HepG2 (cell line): ENCODE data around the gene SYMPK. TPM values are rescaled to one million over a fixed set of nuclear protein-coding genes. Genes with fewer than 3 reads are reported as not detected.

Experiments
- AGO2 ChIP-seq: fragments of 200-400 bp; formaldehyde crosslinking; optimal IDR thresholded peaks from 2 replicates; pipeline ENCODE3; 2017; ENCODE audit warnings: mild to moderate bottlenecking, low read depth, low read length, moderate library complexity
- CREB3 ChIP-seq: sonication (generic); formaldehyde crosslinking; IDR thresholded peaks from 2 replicates; pipeline ENCODE4 v1.5.0; 2020; ENCODE audit warnings: missing genetic modification reagents
- GMEB2 ChIP-seq: IDR thresholded peaks from 2 replicates; pipeline ENCODE4 v1.6.1; 2016; ENCODE audit warnings: missing biosample characterization, missing genetic modification reagents, low read depth
- HINFP ChIP-seq: sonication (generic); formaldehyde crosslinking; IDR thresholded peaks from 2 replicates; pipeline ENCODE4 v1.4.0; 2020; ENCODE audit warnings: low read depth, mild to moderate bottlenecking, missing genetic modification reagents
- HMG20B ChIP-seq: conservative IDR thresholded peaks from 2 replicates; pipeline ENCODE4 v1.6.1; 2016; ENCODE audit warnings: missing genetic modification reagents, missing compliant biosample characterization
- HNRNPUL1 ChIP-seq: fragments of 200-400 bp; formaldehyde crosslinking; IDR thresholded peaks from 2 replicates; pipeline ENCODE4 v1.6.1; 2017; ENCODE audit warnings: low read depth, mild to moderate bottlenecking, low read length, moderate library complexity
- MAF1 ChIP-seq: sonication (generic); formaldehyde crosslinking; IDR thresholded peaks from 2 replicates; pipeline ENCODE4 v1.5.0; 2020; ENCODE audit warnings: missing genetic modification reagents, borderline replicate concordance
- MIER2 ChIP-seq: IDR thresholded peaks from 2 replicates; pipeline ENCODE4 v1.6.1; 2016; ENCODE audit warnings: missing biosample characterization, missing genetic modification reagents
- POGZ ChIP-seq: sonication (generic); formaldehyde crosslinking; IDR thresholded peaks from 2 replicates; pipeline ENCODE4 v1.4.0; 2020; ENCODE audit warnings: mild to moderate bottlenecking, missing genetic modification reagents
- SIN3B ChIP-seq: fragments of 150-350 bp; IDR thresholded peaks from 2 replicates; pipeline ENCODE4 v1.6.1; 2014; ENCODE audit warnings: low read length
- SKI ChIP-seq: fragments of 450-650 bp; IDR thresholded peaks from one replicate; pipeline ENCODE4 v1.6.1; 2018; ENCODE audit warnings: mild to moderate bottlenecking; ENCODE audit not compliant: partially characterized antibody
- SMARCC2 ChIP-seq: fragments of 450-650 bp; IDR thresholded peaks from 2 replicates; pipeline ENCODE4 v1.6.1; 2017; ENCODE audit warnings: antibody characterized with exemption, mild to moderate bottlenecking
- SP5 ChIP-seq: IDR thresholded peaks from 2 replicates; pipeline ENCODE4 v1.6.1; 2016; ENCODE audit warnings: low read depth, borderline replicate concordance
- ZFY ChIP-seq: sonication (generic); formaldehyde crosslinking; IDR thresholded peaks from 2 replicates; pipeline ENCODE4 v1.4.0; 2020; ENCODE audit warnings: missing genetic modification reagents
- ZNF225 ChIP-seq: sonication (generic); formaldehyde crosslinking; IDR thresholded peaks from 2 replicates; pipeline ENCODE4 v1.4.0; 2020; ENCODE audit warnings: mild to moderate bottlenecking, missing genetic modification reagents
- ZNF784 ChIP-seq: sonication (generic); formaldehyde crosslinking; IDR thresholded peaks from 2 replicates; pipeline ENCODE4 v1.5.1; 2020; ENCODE audit warnings: missing genetic modification reagents, mild to moderate bottlenecking, borderline replicate concordance
- polyA plus RNA-seq, 8 experiments: library from polyadenylated mRNA; depleted of rRNA in 3 of 8; stranded (reverse) in 7 of 8; unstranded in 1 of 8; fragments of >200 nt; fragmentation: Illumina TruSeq in 4 of 8; extraction: Trizol in 4 of 8; gene quantifications; 2 replicates each; pipeline versions ENCODE4 v1.2.1 to v1.2.3, GENCODE V29; 2011 to 2016; ENCODE audit warnings: low read depth in 4 of 8, missing spikeins in 1 of 8, mixed read lengths in 1 of 8; ENCODE audit not compliant: insufficient read depth in 1 of 8
- total RNA-seq, 5 experiments: library from RNA; depleted of rRNA; stranded (reverse); fragments of >200 nt; fragmentation: Illumina TruSeq; extraction: Trizol; gene quantifications; 2 replicates each; pipeline ENCODE4 v1.2.3, GENCODE V29; 2016; ENCODE audit warnings: low read depth in 1 of 5
- TF ChIP-seq, protein P1 (sequence below): sonication (generic); formaldehyde crosslinking; IDR thresholded peaks from 2 replicates; pipeline ENCODE4 v1.4.0; 2020; ENCODE audit warnings: mild to moderate bottlenecking, missing genetic modification reagents, borderline replicate concordance
- TF ChIP-seq, protein P2 (sequence below): sonication (generic); formaldehyde crosslinking; IDR thresholded peaks from 2 replicates; pipeline ENCODE4 v1.8.0; 2023; ENCODE audit warnings: mild to moderate bottlenecking, missing genetic modification reagents

Gene SYMPK
- total and polyA plus RNA-seq, 2 of the 13 experiments (the other 11 are each of a cell fraction or from before 2014, with no cell fraction given) = 21.9 to 55.7 TPM

- TF ChIP-seq HINFP (no peak; the same call in 1 of the 2 replicates), ZFY (CRISPR knock-in tag) (no peak; the same call in 1 of the 2 replicates), HNRNPUL1 (no peak), SIN3B (no peak), MAF1 (no peak), SKI (peak; percentile 46), GMEB2 (CRISPR knock-in tag) (no peak), MIER2 (CRISPR knock-in tag) (peak; percentile 10; the same call in 1 of the 2 replicates), POGZ (no peak), AGO2 (peak; percentile 42), SP5 (CRISPR knock-in tag) (no peak; the same call in 1 of the 2 replicates), CREB3 (CRISPR knock-in tag) (no peak), HMG20B (no peak), ZNF225 (CRISPR knock-in tag) (no peak), ZNF784 (no peak), SMARCC2 (no peak)
- TF ChIP-seq, protein P1, sequence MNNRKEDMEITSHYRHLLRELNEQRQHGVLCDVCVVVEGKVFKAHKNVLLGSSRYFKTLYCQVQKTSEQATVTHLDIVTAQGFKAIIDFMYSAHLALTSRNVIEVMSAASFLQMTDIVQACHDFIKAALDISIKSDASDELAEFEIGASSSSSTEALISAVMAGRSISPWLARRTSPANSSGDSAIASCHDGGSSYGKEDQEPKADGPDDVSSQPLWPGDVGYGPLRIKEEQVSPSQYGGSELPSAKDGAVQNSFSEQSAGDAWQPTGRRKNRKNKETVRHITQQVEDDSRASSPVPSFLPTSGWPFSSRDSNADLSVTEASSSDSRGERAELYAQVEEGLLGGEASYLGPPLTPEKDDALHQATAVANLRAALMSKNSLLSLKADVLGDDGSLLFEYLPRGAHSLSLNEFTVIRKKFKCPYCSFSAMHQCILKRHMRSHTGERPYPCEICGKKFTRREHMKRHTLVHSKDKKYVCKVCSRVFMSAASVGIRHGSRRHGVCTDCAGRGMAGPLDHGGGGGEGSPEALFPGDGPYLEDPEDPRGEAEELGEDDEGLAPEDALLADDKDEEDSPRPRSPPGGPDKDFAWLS = no peak
- TF ChIP-seq, protein P2, sequence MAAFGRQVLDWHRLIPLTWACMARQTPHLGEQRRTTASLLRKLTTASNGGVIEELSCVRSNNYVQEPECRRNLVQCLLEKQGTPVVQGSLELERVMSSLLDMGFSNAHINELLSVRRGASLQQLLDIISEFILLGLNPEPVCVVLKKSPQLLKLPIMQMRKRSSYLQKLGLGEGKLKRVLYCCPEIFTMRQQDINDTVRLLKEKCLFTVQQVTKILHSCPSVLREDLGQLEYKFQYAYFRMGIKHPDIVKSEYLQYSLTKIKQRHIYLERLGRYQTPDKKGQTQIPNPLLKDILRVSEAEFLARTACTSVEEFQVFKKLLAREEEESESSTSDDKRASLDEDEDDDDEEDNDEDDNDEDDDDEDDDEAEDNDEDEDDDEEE (CRISPR knock-in tag) = no peak
Measured at GRCh38 chr19:45863840-45864628, 1.1 kb upstream of the SYMPK start, which contains the start of gene FOXA3 (continued).
